PC-3 (cell line): ENCODE data around the gene SLC10A7.

Source experiments
- EZH2 ChIP-seq: fragments of 300-600 bp; sonication (generic); IDR thresholded peaks from one replicate; pipeline ENCODE4 v1.6.1; 2017; ENCODE audit warnings: antibody characterized with exemption, mild to moderate bottlenecking, low read length; ENCODE audit not compliant: unreplicated experiment
- EZH2phosphoT487 ChIP-seq: fragments of 300-600 bp; sonication (generic); IDR thresholded peaks from 2 replicates; pipeline ENCODE4 v1.6.1; 2018; ENCODE audit warnings: mild to moderate bottlenecking, antibody characterized with exemption, low read length, borderline replicate concordance

DNA sequence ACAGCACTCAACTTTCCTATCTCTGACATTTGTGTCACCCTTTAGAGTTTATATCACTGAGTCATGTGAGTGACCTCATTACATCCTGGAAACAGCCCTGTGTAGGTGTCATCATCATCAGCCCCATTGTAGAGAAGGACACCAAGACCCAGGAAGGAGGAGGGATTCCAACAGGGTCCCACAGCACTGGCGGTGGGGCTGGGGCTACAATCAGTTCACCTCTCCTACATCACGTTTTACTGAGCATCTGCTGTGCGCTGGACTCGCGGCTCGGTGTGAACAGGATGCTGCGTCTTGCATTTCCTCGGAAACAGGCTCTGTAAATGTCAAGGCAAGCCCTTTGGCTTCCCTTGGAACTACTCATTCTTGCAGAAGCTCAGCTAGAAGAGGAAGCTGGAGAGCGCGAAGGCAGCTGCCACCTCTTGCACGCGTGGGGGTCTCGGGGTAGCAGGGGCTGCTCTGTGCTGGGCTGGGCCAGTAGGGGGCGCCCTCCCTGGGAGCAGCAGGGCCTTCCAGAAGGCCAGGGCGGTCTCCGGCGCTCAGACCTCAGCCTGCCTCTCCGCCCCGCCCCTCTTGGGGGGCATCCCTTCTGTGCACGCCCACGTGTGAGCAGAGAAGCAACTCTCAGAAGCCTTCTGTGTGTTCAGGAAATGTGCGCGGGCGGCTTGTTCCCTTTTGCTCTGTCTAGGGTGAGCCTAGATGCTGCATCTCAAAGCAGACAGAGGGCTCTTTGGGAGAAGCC, 278.4 kb downstream of the SLC10A7 start:
- TF ChIP-seq EZH2phosphoT487 = no peak
- no peak for TF ChIP-seq EZH2
